DND-41 (cell line): ENCODE results near the gene FAM53B.

Source experiments
- CTCF ChIP-seq: IDR thresholded peaks from 2 replicates; pipeline ENCODE4 v1.5.1; 2012; ENCODE audit warnings: borderline replicate concordance, low read length, moderate library complexity, mild to moderate bottlenecking; ENCODE audit not compliant: poor library complexity, severe bottlenecking; ENCODE audit errors: extremely low read depth
- EZH2 ChIP-seq: IDR thresholded peaks from 3 replicates; pipeline ENCODE4 v1.6.1; 2012; ENCODE audit warnings: borderline replicate concordance, low read depth, mild to moderate bottlenecking, moderate library complexity, low read length, inconsistent platforms; ENCODE audit not compliant: severe bottlenecking

- TF ChIP-seq CTCF (no peak), EZH2 (no peak)
Observed at GRCh38 chr10:124743191-124744101, 732 bp downstream of the FAM53B start.
